Body of pancreas (tissue), 4 donors: ENCODE data around the gene SYAP1. TPM values are rescaled to one million over a fixed set of nuclear protein-coding genes. Genes with fewer than 3 reads are reported as not detected.
A peak's percentile ranks its signal among the peaks of the same experiment; 100 is the strongest.
"Not testable (repeated sequence)": the region's sequence is repeated elsewhere in the genome, so short reads cannot be mapped to it uniquely, and the experiment has no call there.

ENCODE experiments used
- ATAC-seq: fragments of 150-250 bp; one replicate; pipeline ENCODE4 v1.9.1; 2016
- DNase-seq, 4 donors: peaks; one replicate each; pipeline ENCODE4 v3.0.0-alpha.2; 2019
- H3K27ac ChIP-seq, 4 donors: fragments of 200-600 bp; sonication (generic); 1 replicate in 3 of 4; 2 replicates in 1 of 4; pipeline versions ENCODE4 v1.5.1 to v1.6.1; 2016 to 2019; ENCODE audit warnings: mild to moderate bottlenecking in 1 of 4, mixed read lengths in 1 of 4, moderate library complexity in 1 of 4
- H3K27me3 ChIP-seq, 2 donors: fragments of 200-600 bp; sonication (generic); one replicate each; pipeline ENCODE4 v1.6.0; 2016; ENCODE audit warnings: mild to moderate bottlenecking in 1 of 2
- H3K36me3 ChIP-seq, 2 donors: fragments of 200-600 bp; sonication (generic); replicated peaks in 1 of 2; 2 replicates each; pipeline ENCODE4 v1.5.1; 2016; ENCODE audit warnings: low read depth in 2 of 2; ENCODE audit not compliant: insufficient read depth in 1 of 2
- H3K4me1 ChIP-seq: fragments of 200-600 bp; sonication (generic); one replicate; pipeline ENCODE4 v1.6.0; 2016
- H3K4me3 ChIP-seq, 2 donors: fragments of 200-600 bp; sonication (generic); 1 replicate in 1 of 2; 2 replicates in 1 of 2; pipeline ENCODE4 v1.5.1; 2016 to 2019
- H3K9me3 ChIP-seq, 3 donors: fragments of 200-600 bp; sonication (generic); 1 replicate in 2 of 3; 2 replicates in 1 of 3; pipeline ENCODE4 v1.5.1; 2016
- CTCF ChIP-seq, 7 experiments: fragments of 450-650 bp in 4 of 7; fragments of 200-600 bp in 3 of 7; sonication (generic) in 3 of 7; IDR thresholded peaks; one replicate each; pipeline ENCODE4 v1.5.1; 2016 to 2019; ENCODE audit warnings: antibody characterized with exemption in 7 of 7
- POLR2A ChIP-seq, 3 donors: fragments of 450-650 bp; IDR thresholded peaks; one replicate each; pipeline ENCODE4 v1.6.1; 2016; ENCODE audit warnings: antibody characterized with exemption in 3 of 3, mild to moderate bottlenecking in 2 of 3
- WGBS, 2 donors: methylation state at CpG; one replicate each; pipeline ENCODE4 v1.1.5; 2017; 5-methylcytosine and 5-hydroxymethylcytosine counted together
- intact Hi-C: fragments of 100-400 bp; cut with DNase I; formaldehyde crosslinking; loops from one replicate; pipeline ENCODE4 v1.15.1; 2023
- total RNA-seq, 2 donors: library from RNA; depleted of rRNA; stranded (reverse); fragments of >200 nt; gene quantifications; one replicate each; pipeline ENCODE4 v1.1.0, GENCODE V29; 2016

Gene SYAP1
- total RNA-seq, 2 donors from 2014 or later, result 15.3 to 15.8 TPM

GRCh38 chrX:16771483-16772398 is 52.3 kb downstream of the SYAP1 start:
- no peak for DNase-seq
- H3K27ac ChIP-seq, result no peak overlapping the region
- no peak for ATAC-seq

GRCh38 chrX:16772460-16772859 is 53.0 kb downstream of the SYAP1 start:
- no peak overlapping the region for H3K27ac ChIP-seq
- intact Hi-C loops, result no loop called here
- 88 to 92% methylated on average over 1 to 6 of the region's 6 CpGs for WGBS, 2 donors
- no peaks in the 10 kb centered on the region for H3K27me3 ChIP-seq
- TF ChIP-seq CTCF (IDR thresholded peaks at IDR 0.05) (no peak), POLR2A (IDR thresholded peaks at IDR 0.05) (no peak)
- ATAC-seq (no peak), DNase-seq (no peak)
- H3K4me3 ChIP-seq, result no peak overlapping the region
- no peaks in the 10 kb centered on the region for H3K4me1 ChIP-seq
- no peaks in the 10 kb centered on the region for H3K9me3 ChIP-seq
- no peaks in the 10 kb centered on the region for H3K36me3 ChIP-seq

More at GRCh38 chrX:16771483-16772398, 52.3 kb downstream of the SYAP1 start:
- intact Hi-C loops, result no loop called here
- Histone ChIP-seq H3K4me1 (no peaks in the 10 kb centered on the region), H3K27me3 (no peaks in the 10 kb centered on the region), H3K9me3 (no peaks in the 10 kb centered on the region), H3K4me3 (no peak overlapping the region), H3K36me3 (no peaks in the 10 kb centered on the region)
- 62 to 66% methylated on average over 13 to 16 of the region's 16 CpGs for WGBS, 2 donors
- TF ChIP-seq POLR2A (IDR thresholded peaks at IDR 0.05), result no peak
- no peak for TF ChIP-seq CTCF (IDR thresholded peaks at IDR 0.05)

- DNase-seq (no peak), ATAC-seq (no peak)
- Histone ChIP-seq H3K27me3 (no peaks in the 10 kb centered on the region), H3K36me3 (no peaks in the 10 kb centered on the region), H3K9me3 (no peaks in the 10 kb centered on the region), H3K4me3 (no peak overlapping the region), H3K4me1 (no peaks in the 10 kb centered on the region), H3K27ac (no peak overlapping the region)
- TF ChIP-seq CTCF (IDR thresholded peaks at IDR 0.05), result no peak
- TF ChIP-seq POLR2A (IDR thresholded peaks at IDR 0.05), result no peak
- 73 to 89% methylated on average over 2 of the region's 2 CpGs for WGBS, 2 donors
- intact Hi-C loops, result no loop called here
These were observed 55.3 kb downstream of the SYAP1 start for GRCh38 chrX:16774746-16775145.

GRCh38 chrX:16778545-16778944 is 59.1 kb downstream of the SYAP1 start:
- intact Hi-C loops, result no loop called here
- DNase-seq (no peak), ATAC-seq (peak; percentile 71)
- no peaks in the 10 kb centered on the region for H3K36me3 ChIP-seq
- H3K27ac ChIP-seq, result peak overlapping the region in 2 of 4 donors; percentile 36 to 44
- H3K4me3 ChIP-seq, result no peak overlapping the region
- H3K27me3 ChIP-seq, result no peaks in the 10 kb centered on the region
- H3K4me1 ChIP-seq, result no peaks in the 10 kb centered on the region
- no peaks in the 10 kb centered on the region for H3K9me3 ChIP-seq
- TF ChIP-seq POLR2A (IDR thresholded peaks at IDR 0.05) (no peak), CTCF (IDR thresholded peaks at IDR 0.05) (no peak)

GRCh38 chrX:16778993-16779392 is 59.6 kb downstream of the SYAP1 start:
- no peak for DNase-seq
- no peaks in the 10 kb centered on the region for H3K4me1 ChIP-seq
- H3K36me3 ChIP-seq, result no peaks in the 10 kb centered on the region
- no peaks in the 10 kb centered on the region for H3K27me3 ChIP-seq
- intact Hi-C loops, result no loop called here
- no peaks in the 10 kb centered on the region for H3K9me3 ChIP-seq
- peak overlapping the region in 2 of 4 donors; percentile 36 to 44 for H3K27ac ChIP-seq
- TF ChIP-seq CTCF (IDR thresholded peaks at IDR 0.05) (no peak), POLR2A (IDR thresholded peaks at IDR 0.05) (no peak)
- no peak overlapping the region for H3K4me3 ChIP-seq
- no peak for ATAC-seq

GRCh38 chrX:16779815-16780214 is 60.4 kb downstream of the SYAP1 start:
- not testable (repeated sequence) for ATAC-seq, H3K4me1 ChIP-seq, H3K27me3 ChIP-seq, H3K36me3 ChIP-seq, H3K27ac ChIP-seq, H3K9me3 ChIP-seq, H3K4me3 ChIP-seq, DNase-seq
- intact Hi-C loops, result loop anchor here (10.0 kb wide), 1 partner anchor 55 kb away; no protein-coding TSS in a partner anchor
- 13% methylated on average over 2 of the region's 2 CpGs; no CpG with 5 or more reads in 1 of the 2 donors for WGBS, 2 donors
